ENCODE data around the gene PSMG4. TPM values are rescaled to one million over a fixed set of nuclear protein-coding genes. Genes with fewer than 3 reads are reported as not detected.

Gene PSMG4
- total RNA-seq, 1 experiment from 2014 or later: 51.9 TPM

DNA sequence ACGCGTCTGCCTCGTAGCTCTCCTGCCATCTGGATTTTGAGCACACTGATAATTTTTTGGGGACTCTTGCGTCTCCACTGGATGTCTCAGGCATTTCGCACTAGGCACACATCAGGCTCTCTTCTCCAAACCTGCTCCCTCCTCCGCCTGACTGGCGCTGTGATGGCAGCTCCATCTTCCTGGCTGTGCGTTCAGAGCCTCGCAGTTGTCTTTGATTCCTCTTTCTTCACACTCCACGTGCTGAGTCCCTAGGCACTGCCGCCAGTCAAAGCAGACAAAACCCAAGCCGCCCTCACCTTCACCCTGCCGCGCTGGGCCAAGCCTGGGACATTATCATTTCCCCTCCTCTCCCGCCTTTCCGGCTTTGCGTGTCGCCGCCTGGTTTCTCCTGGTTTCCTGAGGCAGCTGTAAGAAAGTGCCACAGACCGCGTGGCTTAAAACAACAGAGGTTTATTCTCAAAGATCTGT lies 778 bp downstream of the PSMG4 start:
- H3K9me2 ChIP-seq (replicated peaks; ENCODE audit: low read length): no peaks in the 10 kb centered on the region
- peak overlapping the region; percentile 64 for H2AFZ ChIP-seq (ENCODE audit: low read length)
- H3K36me3 ChIP-seq (ENCODE audit: low read depth, low read length): peaks cover 10% of the 10 kb centered on the region
- H3F3A ChIP-seq (ENCODE audit: low read length, unreplicated experiment): no peaks in the 10 kb centered on the region
- H4K20me1 ChIP-seq (ENCODE audit: low read length): peaks cover 24% of the 10 kb centered on the region; the same call in 1 of the 2 replicates
- DNase-seq (peak; percentile 34), ATAC-seq (peak; percentile 48)
- H3K79me2 ChIP-seq (ENCODE audit: low read length): peaks cover 58% of the 10 kb centered on the region
- peak overlapping the region; percentile 84 for H3K4me3 ChIP-seq (ENCODE audit: low read length)
- H3K4me2 ChIP-seq (ENCODE audit: low read length): peak overlapping the region; percentile 93
- ChIA-PET CTCF (interaction anchor here (0.7 to 1.5 kb wide), 2 partner anchors 51 to 102 kb away, joined by 3 read pairs; partner anchors contain the start of gene TUBB2A), POLR2A (ENCODE audit: unreplicated experiment) (no interaction called here)
- peak overlapping the region; percentile 28 for H3K27ac ChIP-seq (ENCODE audit: low read length)
- peak overlapping the region; percentile 89 for H3K9ac ChIP-seq (ENCODE audit: low read length)
- TF ChIP-seq, protein P1, sequence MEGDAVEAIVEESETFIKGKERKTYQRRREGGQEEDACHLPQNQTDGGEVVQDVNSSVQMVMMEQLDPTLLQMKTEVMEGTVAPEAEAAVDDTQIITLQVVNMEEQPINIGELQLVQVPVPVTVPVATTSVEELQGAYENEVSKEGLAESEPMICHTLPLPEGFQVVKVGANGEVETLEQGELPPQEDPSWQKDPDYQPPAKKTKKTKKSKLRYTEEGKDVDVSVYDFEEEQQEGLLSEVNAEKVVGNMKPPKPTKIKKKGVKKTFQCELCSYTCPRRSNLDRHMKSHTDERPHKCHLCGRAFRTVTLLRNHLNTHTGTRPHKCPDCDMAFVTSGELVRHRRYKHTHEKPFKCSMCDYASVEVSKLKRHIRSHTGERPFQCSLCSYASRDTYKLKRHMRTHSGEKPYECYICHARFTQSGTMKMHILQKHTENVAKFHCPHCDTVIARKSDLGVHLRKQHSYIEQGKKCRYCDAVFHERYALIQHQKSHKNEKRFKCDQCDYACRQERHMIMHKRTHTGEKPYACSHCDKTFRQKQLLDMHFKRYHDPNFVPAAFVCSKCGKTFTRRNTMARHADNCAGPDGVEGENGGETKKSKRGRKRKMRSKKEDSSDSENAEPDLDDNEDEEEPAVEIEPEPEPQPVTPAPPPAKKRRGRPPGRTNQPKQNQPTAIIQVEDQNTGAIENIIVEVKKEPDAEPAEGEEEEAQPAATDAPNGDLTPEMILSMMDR (conservative IDR thresholded peaks at IDR 0.05; ENCODE audit: low read depth, low read length): no peak
- TF ChIP-seq EZH2phosphoT487 (IDR thresholded peaks at IDR 0.05; ENCODE audit: borderline replicate concordance, low read length) (no peak), EZH2 (IDR thresholded peaks at IDR 0.05; ENCODE audit: low read length, unreplicated experiment) (no peak)
- no TSS peak for BruUV-seq (replicated peaks)
- no peaks in the 10 kb centered on the region for H3K27me3 ChIP-seq (ENCODE audit: low read length)
- intact Hi-C loops (cut with micrococcal nuclease): loop anchor here (10.0 kb wide), 1 partner anchor 265 kb away; the partner anchor contains the start of gene NQO2
- no peaks in the 10 kb centered on the region for H3K9me3 ChIP-seq (ENCODE audit: low read length)
- H3K4me1 ChIP-seq (ENCODE audit: insufficient read depth, low read length): peaks cover 14% of the 10 kb centered on the region

DNA sequence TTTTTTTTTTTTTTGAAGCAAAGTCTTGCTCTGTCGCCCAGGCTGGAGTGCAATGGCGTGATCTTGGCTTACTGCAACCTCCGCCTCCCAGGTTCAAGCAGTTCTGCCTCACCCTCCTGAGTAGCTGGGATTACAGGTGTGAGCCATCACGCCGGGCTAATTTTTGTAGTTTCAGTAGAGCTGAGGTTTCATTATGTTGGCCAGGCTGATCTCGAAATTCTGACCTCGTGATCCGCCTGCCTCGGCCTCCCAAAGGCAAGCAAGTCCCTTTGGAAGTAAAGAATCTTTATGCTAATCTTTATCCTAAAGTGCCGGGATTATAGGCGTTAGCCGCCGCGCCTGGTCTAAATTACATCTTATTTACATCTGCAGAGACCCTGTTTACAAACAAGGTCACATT lies 1.5 kb downstream of the PSMG4 start:
- ATAC-seq (no peak), DNase-seq (no peak)
- no TSS peak for BruUV-seq (replicated peaks)
- Histone ChIP-seq H3F3A (ENCODE audit: low read length, unreplicated experiment) (no peaks in the 10 kb centered on the region), H3K27ac (ENCODE audit: low read length) (no peak overlapping the region), H3K4me2 (ENCODE audit: low read length) (peak overlapping the region; percentile 93), H2AFZ (ENCODE audit: low read length) (no peak overlapping the region), H4K20me1 (ENCODE audit: low read length) (peaks cover 24% of the 10 kb centered on the region; the same call in 1 of the 2 replicates), H3K9me3 (ENCODE audit: low read length) (no peaks in the 10 kb centered on the region), H3K9ac (ENCODE audit: low read length) (no peak overlapping the region; the same call in 1 of the 2 replicates), H3K36me3 (ENCODE audit: low read depth, low read length) (peaks cover 13% of the 10 kb centered on the region), H3K9me2 (replicated peaks; ENCODE audit: low read length) (no peaks in the 10 kb centered on the region), H3K79me2 (ENCODE audit: low read length) (peaks cover 64% of the 10 kb centered on the region), H3K27me3 (ENCODE audit: low read length) (no peaks in the 10 kb centered on the region), H3K4me1 (ENCODE audit: insufficient read depth, low read length) (peaks cover 14% of the 10 kb centered on the region), H3K4me3 (ENCODE audit: low read length) (peak overlapping the region; percentile 52)
- TF ChIP-seq EZH2 (IDR thresholded peaks at IDR 0.05; ENCODE audit: low read length, unreplicated experiment): no peak
- TF ChIP-seq, protein P1 (conservative IDR thresholded peaks at IDR 0.05; ENCODE audit: low read depth, low read length): no peak
- TF ChIP-seq EZH2phosphoT487 (IDR thresholded peaks at IDR 0.05; ENCODE audit: borderline replicate concordance, low read length): no peak
- CTCF ChIA-PET: interaction anchor here (0.5 to 1.5 kb wide), 2 partner anchors 52 to 183 kb away, joined by 3 read pairs; no protein-coding TSS in a partner anchor
- intact Hi-C loops (cut with micrococcal nuclease): no loop called here
- POLR2A ChIA-PET (ENCODE audit: unreplicated experiment): interaction anchor here (0.6 kb wide), 1 partner anchor 869 kb away, joined by 3 read pairs; no protein-coding TSS in a partner anchor
